AG04450 (cell line): ENCODE measurements around the gene LRRC4B. TPM values are rescaled to one million over a fixed set of nuclear protein-coding genes. Genes with fewer than 3 reads are reported as not detected.

Experiments used
- CTCF ChIA-PET: fragments of 300-600, 350-600 bp; formaldehyde crosslinking; extraction: SDS; loops from one replicate; lab custom pipeline; 2022; ENCODE audit warnings: antibody characterized with exemption, inconsistent platforms; lab: Charles Lee
- POLR2A ChIA-PET: fragments of 350-600 bp; formaldehyde crosslinking; extraction: SDS; loops from one replicate; lab custom pipeline; 2021; ENCODE audit warnings: antibody characterized with exemption, inconsistent platforms; lab: Yijun Ruan, JAX
- DNase-seq: peaks from one replicate; pipeline ENCODE4 v3.0.0-alpha.2; 2011; ENCODE audit warnings: low read depth, low spot score
- H3K27ac ChIP-seq: one replicate; pipeline ENCODE4 v1.5.1; 2012; ENCODE audit warnings: low read depth, low read length, control low read depth
- H3K27me3 ChIP-seq: one replicate; pipeline ENCODE4 v1.6.0; 2012; ENCODE audit warnings: low read length; ENCODE audit not compliant: control insufficient read depth, insufficient read depth
- H3K4me3 ChIP-seq: 2 replicates; pipeline ENCODE4 v1.5.1; 2011; ENCODE audit warnings: mild to moderate bottlenecking, low read depth, low read length, control low read depth
- H3K9me3 ChIP-seq: 2 replicates; pipeline ENCODE4 v1.5.1; 2012; ENCODE audit warnings: low read length; ENCODE audit not compliant: control insufficient read depth, insufficient read depth
- polyA plus RNA-seq: library from polyadenylated mRNA; depleted of rRNA; stranded (reverse); fragments of >200 nt; gene quantifications from 2 replicates; pipeline ENCODE4 v1.2.3, GENCODE V29; 2011
- TF ChIP-seq, protein P1 (sequence below): IDR thresholded peaks from 2 replicates; pipeline ENCODE4 v1.5.1; 2011; ENCODE audit warnings: low read depth, low read length, control low read depth, inconsistent platforms

LRRC4B gene
- polyA plus RNA-seq, 1 experiment = not detected

DNA sequence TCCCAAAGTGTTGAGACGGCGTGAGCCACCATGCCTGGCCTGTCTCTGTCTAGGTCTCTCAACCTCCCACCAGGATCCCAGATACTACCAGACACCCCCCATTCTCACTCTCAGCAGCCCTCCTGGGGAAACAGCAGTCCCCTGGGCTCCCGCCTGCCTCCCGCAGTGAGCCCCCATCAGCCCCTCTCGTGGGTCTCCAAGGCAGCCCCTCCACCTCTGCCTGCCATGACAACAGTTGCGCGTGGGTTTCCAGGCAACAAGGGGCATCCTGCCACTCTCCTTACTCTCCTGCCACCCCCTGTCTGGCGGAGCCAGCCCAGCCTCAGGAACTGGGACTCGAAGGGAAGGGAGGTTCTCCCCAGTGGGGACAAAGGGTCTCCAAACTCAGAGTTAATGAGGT lies 5.2 kb downstream of the LRRC4B start:
- TF ChIP-seq, protein P1, sequence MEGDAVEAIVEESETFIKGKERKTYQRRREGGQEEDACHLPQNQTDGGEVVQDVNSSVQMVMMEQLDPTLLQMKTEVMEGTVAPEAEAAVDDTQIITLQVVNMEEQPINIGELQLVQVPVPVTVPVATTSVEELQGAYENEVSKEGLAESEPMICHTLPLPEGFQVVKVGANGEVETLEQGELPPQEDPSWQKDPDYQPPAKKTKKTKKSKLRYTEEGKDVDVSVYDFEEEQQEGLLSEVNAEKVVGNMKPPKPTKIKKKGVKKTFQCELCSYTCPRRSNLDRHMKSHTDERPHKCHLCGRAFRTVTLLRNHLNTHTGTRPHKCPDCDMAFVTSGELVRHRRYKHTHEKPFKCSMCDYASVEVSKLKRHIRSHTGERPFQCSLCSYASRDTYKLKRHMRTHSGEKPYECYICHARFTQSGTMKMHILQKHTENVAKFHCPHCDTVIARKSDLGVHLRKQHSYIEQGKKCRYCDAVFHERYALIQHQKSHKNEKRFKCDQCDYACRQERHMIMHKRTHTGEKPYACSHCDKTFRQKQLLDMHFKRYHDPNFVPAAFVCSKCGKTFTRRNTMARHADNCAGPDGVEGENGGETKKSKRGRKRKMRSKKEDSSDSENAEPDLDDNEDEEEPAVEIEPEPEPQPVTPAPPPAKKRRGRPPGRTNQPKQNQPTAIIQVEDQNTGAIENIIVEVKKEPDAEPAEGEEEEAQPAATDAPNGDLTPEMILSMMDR = no peak
- POLR2A ChIA-PET = no interaction called here
- DNase-seq = no peak
- no peak overlapping the region for H3K27ac ChIP-seq
- no peak overlapping the region for H3K4me3 ChIP-seq
- H3K27me3 ChIP-seq = peaks cover 32% of the 10 kb centered on the region
- H3K9me3 ChIP-seq = no peaks in the 10 kb centered on the region
- CTCF ChIA-PET = no interaction called here

DNA sequence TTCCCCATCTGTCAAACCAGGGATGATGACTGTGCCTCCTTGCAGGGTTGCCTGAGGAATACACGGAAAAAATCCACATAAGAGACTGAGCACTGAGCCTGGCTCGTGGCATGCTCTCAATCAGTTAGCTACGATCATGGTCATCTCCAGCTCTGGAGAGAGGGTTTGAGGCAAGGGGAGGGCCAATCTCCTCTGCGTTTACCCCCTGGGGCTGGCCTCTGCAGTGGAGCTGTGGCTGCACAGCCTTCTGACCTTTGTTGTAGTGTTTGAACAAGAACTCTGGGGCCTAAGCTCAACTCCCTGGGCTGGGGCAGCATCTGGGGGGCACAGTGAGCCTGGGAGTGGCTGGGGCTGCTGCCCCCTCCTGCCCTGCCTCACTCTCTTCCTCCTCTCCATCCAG lies 5.9 kb downstream of the LRRC4B start:
- Histone ChIP-seq H3K4me3 (no peak overlapping the region), H3K27ac (no peak overlapping the region), H3K9me3 (no peaks in the 10 kb centered on the region), H3K27me3 (peaks cover 32% of the 10 kb centered on the region)
- ChIA-PET CTCF (no interaction called here), POLR2A (no interaction called here)
- TF ChIP-seq, protein P1 = no peak
- no peak for DNase-seq

GRCh38 chr19:50559636-50560035 lies 8.6 kb downstream of the LRRC4B start:
- Histone ChIP-seq H3K27me3 (peaks cover 14% of the 10 kb centered on the region), H3K9me3 (no peaks in the 10 kb centered on the region), H3K4me3 (no peak overlapping the region), H3K27ac (no peak overlapping the region)
- TF ChIP-seq, protein P1 = no peak
- no peak for DNase-seq
- POLR2A ChIA-PET = no interaction called here
- CTCF ChIA-PET = no interaction called here

DNA sequence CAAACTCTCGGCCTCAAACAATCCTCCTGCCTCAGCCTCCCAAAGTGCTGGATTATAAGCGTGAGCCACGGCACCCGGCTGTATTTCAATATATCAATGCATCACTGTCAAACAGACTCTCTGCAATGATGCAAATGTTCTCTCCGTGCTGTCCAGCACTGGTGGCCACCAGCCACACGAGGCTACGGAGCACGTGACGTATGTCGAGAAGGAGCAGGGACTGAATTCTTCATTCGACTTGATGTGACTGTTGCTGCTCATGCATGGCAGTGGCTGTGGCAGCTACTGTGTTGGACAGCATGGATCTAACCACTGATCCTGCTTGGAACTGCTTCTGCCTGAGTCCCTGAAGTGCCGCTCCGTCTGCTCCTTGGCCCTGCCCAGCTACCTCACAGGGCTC lies 9.8 kb downstream of the LRRC4B start:
- CTCF ChIA-PET = interaction anchor here (0.6 to 6.0 kb wide), 2 partner anchors 22 to 362 kb away, joined by 3 to 65 read pairs; no protein-coding TSS in a partner anchor
- H3K4me3 ChIP-seq = no peak overlapping the region
- H3K9me3 ChIP-seq = no peaks in the 10 kb centered on the region
- POLR2A ChIA-PET = no interaction called here
- no peak for DNase-seq
- H3K27ac ChIP-seq = no peak overlapping the region
- H3K27me3 ChIP-seq = peaks cover 8% of the 10 kb centered on the region
- TF ChIP-seq, protein P1 = no peak

DNA sequence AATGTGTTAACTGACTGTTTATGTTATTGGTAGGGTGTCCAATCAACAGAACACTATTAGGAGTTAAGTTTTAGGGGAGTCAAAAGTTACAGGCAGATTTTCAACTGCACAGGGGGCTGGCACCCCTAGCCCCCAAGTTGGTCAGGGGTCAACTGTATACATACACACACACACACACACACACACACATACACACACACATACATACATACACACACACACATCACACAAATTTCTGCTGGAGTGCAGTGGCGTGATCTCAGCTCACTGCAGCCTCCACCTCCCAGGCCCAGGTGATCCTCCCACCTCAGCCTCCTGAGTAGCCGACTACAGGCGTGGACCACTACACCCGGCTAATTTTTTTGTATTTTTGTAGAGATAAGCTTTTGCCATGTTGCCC lies 10.2 kb downstream of the LRRC4B start:
- DNase-seq = no peak
- ChIA-PET CTCF (interaction anchor here (0.6 to 6.0 kb wide), 4 partner anchors 13 to 362 kb away, joined by 3 to 65 read pairs (median 12); no protein-coding TSS in a partner anchor), POLR2A (no interaction called here)
- Histone ChIP-seq H3K27ac (no peak overlapping the region), H3K9me3 (no peaks in the 10 kb centered on the region), H3K4me3 (no peak overlapping the region), H3K27me3 (peaks cover 4% of the 10 kb centered on the region)
- TF ChIP-seq, protein P1 = no peak
